ENCODE results near the gene TUBB2A. TPM values are rescaled to one million over a fixed set of nuclear protein-coding genes. Genes with fewer than 3 reads are reported as not detected.
A peak's percentile ranks its signal among the peaks of the same experiment; 100 is the strongest.
"Not testable (repeated sequence)": the region's sequence is repeated elsewhere in the genome, so short reads cannot be mapped to it uniquely, and the experiment has no call there.

Gene TUBB2A
- total and polyA plus RNA-seq, 4 donors: 16.9 to 40.0 (median 36.6) TPM

GRCh38 chr6:3147914-3148757 is 9.2 kb downstream of the TUBB2A start:
- Histone ChIP-seq H3K27ac (ENCODE audit: low read depth in 1 of 2, low read length in 2 of 2) (no peak overlapping the region), H3K9me3 (ENCODE audit: control insufficient read depth, low read length) (no peaks in the 10 kb centered on the region), H3K4me1 (ENCODE audit: control insufficient read depth in 1 of 2, insufficient read depth in 2 of 2, low read length in 2 of 2) (no peaks in the 10 kb centered on the region), H3K36me3 (ENCODE audit: control insufficient read depth in 1 of 2, insufficient read depth in 2 of 2, low read length in 1 of 2) (no peaks in the 10 kb centered on the region), H3K4me3 (ENCODE audit: low read length in 2 of 2) (no peak overlapping the region), H3K27me3 (ENCODE audit: control insufficient read depth in 1 of 2, insufficient read depth in 2 of 2, low read length in 1 of 2) (no peaks in the 10 kb centered on the region)
- intact Hi-C loops (cut with DNase I): no loop called here
- DNase-seq: no peak
- ATAC-seq (ENCODE audit: low FRiP score): no peak
- 83 to 90% methylated on average over 6 of the region's 6 CpGs for WGBS, 2 donors

- intact Hi-C loops (cut with DNase I): no loop called here
- Histone ChIP-seq H3K36me3 (ENCODE audit: control insufficient read depth in 1 of 2, insufficient read depth in 2 of 2, low read length in 1 of 2) (peaks cover 0 to under 1% of the 10 kb centered on the region in 2 donors), H3K4me1 (ENCODE audit: control insufficient read depth in 1 of 2, insufficient read depth in 2 of 2, low read length in 2 of 2) (no peaks in the 10 kb centered on the region), H3K27me3 (ENCODE audit: control insufficient read depth in 1 of 2, insufficient read depth in 2 of 2, low read length in 1 of 2) (no peaks in the 10 kb centered on the region), H3K27ac (ENCODE audit: low read depth in 1 of 2, low read length in 2 of 2) (no peak overlapping the region), H3K4me3 (ENCODE audit: low read length in 2 of 2) (no peak overlapping the region), H3K9me3 (ENCODE audit: control insufficient read depth, low read length) (no peaks in the 10 kb centered on the region)
- DNase-seq (no peak), ATAC-seq (ENCODE audit: low FRiP score) (no peak)
- 81 to 84% methylated on average over 8 of the region's 8 CpGs for WGBS, 2 donors
These were observed 12.8 kb downstream of the TUBB2A start for GRCh38 chr6:3144571-3144970.

GRCh38 chr6:3143158-3143557 is 14.2 kb downstream of the TUBB2A start:
- DNase-seq: no peak
- Histone ChIP-seq H3K27ac (ENCODE audit: low read depth in 1 of 2, low read length in 2 of 2) (no peak overlapping the region), H3K27me3 (ENCODE audit: control insufficient read depth in 1 of 2, insufficient read depth in 2 of 2, low read length in 1 of 2) (no peaks in the 10 kb centered on the region), H3K36me3 (ENCODE audit: control insufficient read depth in 1 of 2, insufficient read depth in 2 of 2, low read length in 1 of 2) (peaks cover 2 to 3% of the 10 kb centered on the region in 2 donors), H3K4me3 (ENCODE audit: low read length in 2 of 2) (no peak overlapping the region), H3K4me1 (ENCODE audit: control insufficient read depth in 1 of 2, insufficient read depth in 2 of 2, low read length in 2 of 2) (no peaks in the 10 kb centered on the region), H3K9me3 (ENCODE audit: control insufficient read depth, low read length) (no peaks in the 10 kb centered on the region)
- intact Hi-C loops (cut with DNase I): no loop called here
- no peak for ATAC-seq (ENCODE audit: low FRiP score)
- WGBS, 2 donors: 69 to 82% methylated on average over 6 of the region's 6 CpGs

- no peak for ATAC-seq (ENCODE audit: low FRiP score)
- Histone ChIP-seq H3K27ac (ENCODE audit: low read depth in 1 of 2, low read length in 2 of 2) (no peak overlapping the region), H3K36me3 (ENCODE audit: control insufficient read depth in 1 of 2, insufficient read depth in 2 of 2, low read length in 1 of 2) (peaks cover 2 to 3% of the 10 kb centered on the region in 2 donors), H3K27me3 (ENCODE audit: control insufficient read depth in 1 of 2, insufficient read depth in 2 of 2, low read length in 1 of 2) (no peaks in the 10 kb centered on the region), H3K4me1 (ENCODE audit: control insufficient read depth in 1 of 2, insufficient read depth in 2 of 2, low read length in 2 of 2) (no peaks in the 10 kb centered on the region), H3K9me3 (ENCODE audit: control insufficient read depth, low read length) (no peaks in the 10 kb centered on the region), H3K4me3 (ENCODE audit: low read length in 2 of 2) (no peak overlapping the region)
- DNase-seq: no peak
- intact Hi-C loops (cut with DNase I): no loop called here
These were observed 14.8 kb downstream of the TUBB2A start for GRCh38 chr6:3142536-3142935.

- ATAC-seq (ENCODE audit: low FRiP score) (no peak), DNase-seq (no peak)
- intact Hi-C loops (cut with DNase I): no loop called here
- H3K4me3 ChIP-seq (ENCODE audit: low read length in 2 of 2): no peak overlapping the region
- H3K9me3 ChIP-seq (ENCODE audit: control insufficient read depth, low read length): no peaks in the 10 kb centered on the region
- H3K27ac ChIP-seq (ENCODE audit: low read depth in 1 of 2, low read length in 2 of 2): no peak overlapping the region
- 91 to 93% methylated on average over 20 of the region's 20 CpGs for WGBS, 2 donors
- no peaks in the 10 kb centered on the region for H3K4me1 ChIP-seq (ENCODE audit: control insufficient read depth in 1 of 2, insufficient read depth in 2 of 2, low read length in 2 of 2)
- no peaks in the 10 kb centered on the region for H3K27me3 ChIP-seq (ENCODE audit: control insufficient read depth in 1 of 2, insufficient read depth in 2 of 2, low read length in 1 of 2)
- peaks cover 2 to 3% of the 10 kb centered on the region in 2 donors for H3K36me3 ChIP-seq (ENCODE audit: control insufficient read depth in 1 of 2, insufficient read depth in 2 of 2, low read length in 1 of 2)
These were observed 17.1 kb downstream of the TUBB2A start for GRCh38 chr6:3140201-3140600.

- Histone ChIP-seq H3K27ac (ENCODE audit: low read depth in 1 of 2, low read length in 2 of 2) (no peak overlapping the region), H3K27me3 (ENCODE audit: control insufficient read depth in 1 of 2, insufficient read depth in 2 of 2, low read length in 1 of 2) (no peaks in the 10 kb centered on the region), H3K36me3 (ENCODE audit: control insufficient read depth in 1 of 2, insufficient read depth in 2 of 2, low read length in 1 of 2) (peaks cover 2 to 3% of the 10 kb centered on the region in 2 donors), H3K9me3 (ENCODE audit: control insufficient read depth, low read length) (no peaks in the 10 kb centered on the region), H3K4me1 (ENCODE audit: control insufficient read depth in 1 of 2, insufficient read depth in 2 of 2, low read length in 2 of 2) (no peaks in the 10 kb centered on the region), H3K4me3 (ENCODE audit: low read length in 2 of 2) (no peak overlapping the region)
- intact Hi-C loops (cut with DNase I): no loop called here
- 82 to 83% methylated on average over 14 of the region's 14 CpGs for WGBS, 2 donors
- ATAC-seq (ENCODE audit: low FRiP score) (peak; percentile 73), DNase-seq (peak in 1 of 2 donors; percentile 84)
These were observed 18.0 kb downstream of the TUBB2A start for GRCh38 chr6:3139090-3139903.

GRCh38 chr6:3138341-3138740 is 19.0 kb downstream of the TUBB2A start:
- no peak overlapping the region for H3K4me3 ChIP-seq (ENCODE audit: low read length in 2 of 2)
- H3K9me3 ChIP-seq (ENCODE audit: control insufficient read depth, low read length): no peaks in the 10 kb centered on the region
- no peak overlapping the region for H3K27ac ChIP-seq (ENCODE audit: low read depth in 1 of 2, low read length in 2 of 2)
- intact Hi-C loops (cut with DNase I): no loop called here
- H3K4me1 ChIP-seq (ENCODE audit: control insufficient read depth in 1 of 2, insufficient read depth in 2 of 2, low read length in 2 of 2): no peaks in the 10 kb centered on the region
- H3K36me3 ChIP-seq (ENCODE audit: control insufficient read depth in 1 of 2, insufficient read depth in 2 of 2, low read length in 1 of 2): peaks cover 2 to 3% of the 10 kb centered on the region in 2 donors
- WGBS, 2 donors: 76 to 77% methylated on average over 1 of the region's 1 CpG
- ATAC-seq (ENCODE audit: low FRiP score) (no peak), DNase-seq (no peak)
- no peaks in the 10 kb centered on the region for H3K27me3 ChIP-seq (ENCODE audit: control insufficient read depth in 1 of 2, insufficient read depth in 2 of 2, low read length in 1 of 2)

GRCh38 chr6:3137873-3138272 is 19.5 kb downstream of the TUBB2A start:
- H3K36me3 ChIP-seq (ENCODE audit: control insufficient read depth in 1 of 2, insufficient read depth in 2 of 2, low read length in 1 of 2); H3K27ac ChIP-seq (ENCODE audit: low read depth in 1 of 2, low read length in 2 of 2); intact Hi-C loops (cut with DNase I): not testable (repeated sequence)

More at GRCh38 chr6:3137873-3138272, 19.5 kb downstream of the TUBB2A start:
- H3K4me3 ChIP-seq (ENCODE audit: low read length in 2 of 2); H3K27me3 ChIP-seq (ENCODE audit: control insufficient read depth in 1 of 2, insufficient read depth in 2 of 2, low read length in 1 of 2); H3K9me3 ChIP-seq (ENCODE audit: control insufficient read depth, low read length); DNase-seq; H3K4me1 ChIP-seq (ENCODE audit: control insufficient read depth in 1 of 2, insufficient read depth in 2 of 2, low read length in 2 of 2); ATAC-seq (ENCODE audit: low FRiP score): not testable (repeated sequence)
- 92 to 93% methylated on average over 6 of the region's 6 CpGs for WGBS, 2 donors
